ENCODE measurements around the gene GOLGB1.

DNA sequence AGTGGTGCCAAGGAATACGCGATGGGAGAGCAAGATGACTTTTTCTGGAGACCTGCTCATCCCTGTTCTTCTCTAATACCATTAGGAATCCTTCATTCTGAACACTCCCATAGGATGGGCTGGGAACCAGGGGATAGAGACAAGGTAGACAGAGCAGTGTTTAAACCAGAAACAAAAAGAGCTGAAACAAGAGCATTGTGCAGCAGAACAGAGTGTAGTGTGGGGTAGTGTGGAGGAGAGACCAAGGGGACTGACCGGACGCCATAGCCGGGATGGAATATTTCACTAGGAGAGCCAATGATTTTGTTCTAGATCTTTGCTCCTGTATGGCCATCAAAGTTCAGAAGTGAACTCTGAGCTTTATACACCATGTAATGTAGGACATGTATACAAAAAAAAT lies 104.5 kb downstream of the GOLGB1 start:
- TF ChIP-seq, protein P1, sequence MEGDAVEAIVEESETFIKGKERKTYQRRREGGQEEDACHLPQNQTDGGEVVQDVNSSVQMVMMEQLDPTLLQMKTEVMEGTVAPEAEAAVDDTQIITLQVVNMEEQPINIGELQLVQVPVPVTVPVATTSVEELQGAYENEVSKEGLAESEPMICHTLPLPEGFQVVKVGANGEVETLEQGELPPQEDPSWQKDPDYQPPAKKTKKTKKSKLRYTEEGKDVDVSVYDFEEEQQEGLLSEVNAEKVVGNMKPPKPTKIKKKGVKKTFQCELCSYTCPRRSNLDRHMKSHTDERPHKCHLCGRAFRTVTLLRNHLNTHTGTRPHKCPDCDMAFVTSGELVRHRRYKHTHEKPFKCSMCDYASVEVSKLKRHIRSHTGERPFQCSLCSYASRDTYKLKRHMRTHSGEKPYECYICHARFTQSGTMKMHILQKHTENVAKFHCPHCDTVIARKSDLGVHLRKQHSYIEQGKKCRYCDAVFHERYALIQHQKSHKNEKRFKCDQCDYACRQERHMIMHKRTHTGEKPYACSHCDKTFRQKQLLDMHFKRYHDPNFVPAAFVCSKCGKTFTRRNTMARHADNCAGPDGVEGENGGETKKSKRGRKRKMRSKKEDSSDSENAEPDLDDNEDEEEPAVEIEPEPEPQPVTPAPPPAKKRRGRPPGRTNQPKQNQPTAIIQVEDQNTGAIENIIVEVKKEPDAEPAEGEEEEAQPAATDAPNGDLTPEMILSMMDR (IDR thresholded peaks at IDR 0.05; ENCODE audit: low read depth, low read length) = no peak
- TF ChIP-seq EZH2phosphoT487 (IDR thresholded peaks at IDR 0.05; ENCODE audit: low read depth) = no peak
